Measurements from ENCODE around the gene LEF1.
"Not testable (repeated sequence)": the region's sequence is repeated elsewhere in the genome, so short reads cannot be mapped to it uniquely, and the experiment has no call there.

The LEF1 gene

GRCh38 chr4:108068442-108068841, 100.3 kb downstream of the LEF1 start:
- Mint-ChIP-seq H3K27ac (no peak overlapping the region), H3K27me3 (peaks cover 1% of the 10 kb centered on the region), H3K9me3 (no peaks in the 10 kb centered on the region), H3K4me1 (ENCODE audit: low read depth) (no peaks in the 10 kb centered on the region), H3K4me3 (no peak overlapping the region), H3K36me3 (ENCODE audit: low read depth) (no peaks in the 10 kb centered on the region)
- intact Hi-C loops (cut with micrococcal nuclease), result no loop called here

- H3K4me3 Mint-ChIP-seq, result no peak overlapping the region
- no peaks in the 10 kb centered on the region for H3K4me1 Mint-ChIP-seq (ENCODE audit: low read depth)
- intact Hi-C loops (cut with micrococcal nuclease), result no loop called here
- H3K27me3 Mint-ChIP-seq, result peaks cover 10% of the 10 kb centered on the region
- H3K9me3 Mint-ChIP-seq, result no peaks in the 10 kb centered on the region
- no peaks in the 10 kb centered on the region for H3K36me3 Mint-ChIP-seq (ENCODE audit: low read depth)
- no peak overlapping the region for H3K27ac Mint-ChIP-seq
These were observed 107.9 kb downstream of the LEF1 start for GRCh38 chr4:108060686-108061321.

GRCh38 chr4:108060164-108060563, 108.6 kb downstream of the LEF1 start:
- H3K27me3 Mint-ChIP-seq, result peaks cover 10% of the 10 kb centered on the region
- H3K9me3 Mint-ChIP-seq, result no peaks in the 10 kb centered on the region
- intact Hi-C loops (cut with micrococcal nuclease), result no loop called here
- no peak overlapping the region for H3K4me3 Mint-ChIP-seq
- no peaks in the 10 kb centered on the region for H3K36me3 Mint-ChIP-seq (ENCODE audit: low read depth)
- no peak overlapping the region for H3K27ac Mint-ChIP-seq
- no peaks in the 10 kb centered on the region for H3K4me1 Mint-ChIP-seq (ENCODE audit: low read depth)

- intact Hi-C loops (cut with micrococcal nuclease), result no loop called here
- H3K9me3 Mint-ChIP-seq, result no peaks in the 10 kb centered on the region
- H3K27me3 Mint-ChIP-seq, result peaks cover 10% of the 10 kb centered on the region
- no peak overlapping the region for H3K4me3 Mint-ChIP-seq
- no peaks in the 10 kb centered on the region for H3K4me1 Mint-ChIP-seq (ENCODE audit: low read depth)
- H3K27ac Mint-ChIP-seq, result no peak overlapping the region
- no peaks in the 10 kb centered on the region for H3K36me3 Mint-ChIP-seq (ENCODE audit: low read depth)
These were observed 109.9 kb downstream of the LEF1 start for GRCh38 chr4:108058685-108059440.

- H3K36me3 Mint-ChIP-seq (ENCODE audit: low read depth), result no peaks in the 10 kb centered on the region
These were observed 112.3 kb downstream of the LEF1 start for GRCh38 chr4:108056418-108056817.

GRCh38 chr4:108055787-108056186, 112.9 kb downstream of the LEF1 start:
- intact Hi-C loops (cut with micrococcal nuclease), result no loop called here
- Mint-ChIP-seq H3K9me3 (no peaks in the 10 kb centered on the region), H3K4me3 (no peak overlapping the region), H3K36me3 (ENCODE audit: low read depth) (no peaks in the 10 kb centered on the region), H3K27ac (no peak overlapping the region), H3K27me3 (peaks cover 1% of the 10 kb centered on the region), H3K4me1 (ENCODE audit: low read depth) (no peaks in the 10 kb centered on the region)

More at GRCh38 chr4:108056418-108056817, 112.3 kb downstream of the LEF1 start:
- Mint-ChIP-seq H3K27me3 (peaks cover 3% of the 10 kb centered on the region), H3K27ac (no peak overlapping the region), H3K4me1 (ENCODE audit: low read depth) (no peaks in the 10 kb centered on the region), H3K9me3 (no peaks in the 10 kb centered on the region), H3K4me3 (no peak overlapping the region)
- intact Hi-C loops (cut with micrococcal nuclease), result no loop called here

- peaks cover 1% of the 10 kb centered on the region for H3K27me3 Mint-ChIP-seq
- H3K4me3 Mint-ChIP-seq, result no peak overlapping the region
- intact Hi-C loops (cut with micrococcal nuclease), result no loop called here
- H3K36me3 Mint-ChIP-seq (ENCODE audit: low read depth), result no peaks in the 10 kb centered on the region
- H3K9me3 Mint-ChIP-seq, result no peaks in the 10 kb centered on the region
- no peak overlapping the region for H3K27ac Mint-ChIP-seq
- H3K4me1 Mint-ChIP-seq (ENCODE audit: low read depth), result no peaks in the 10 kb centered on the region
These were observed 114.6 kb downstream of the LEF1 start for GRCh38 chr4:108054025-108054638.

- no peaks in the 10 kb centered on the region for H3K4me1 Mint-ChIP-seq (ENCODE audit: low read depth)
- no peak overlapping the region for H3K27ac Mint-ChIP-seq
- no peaks in the 10 kb centered on the region for H3K9me3 Mint-ChIP-seq
- intact Hi-C loops (cut with micrococcal nuclease), result no loop called here
- no peak overlapping the region for H3K4me3 Mint-ChIP-seq
- H3K27me3 Mint-ChIP-seq, result peaks cover 1% of the 10 kb centered on the region
- no peaks in the 10 kb centered on the region for H3K36me3 Mint-ChIP-seq (ENCODE audit: low read depth)
These were observed 115.5 kb downstream of the LEF1 start for GRCh38 chr4:108053251-108053711.

GRCh38 chr4:108052558-108053120, 116.1 kb downstream of the LEF1 start:
- Mint-ChIP-seq H3K4me3 (no peak overlapping the region), H3K27me3 (peaks cover 1% of the 10 kb centered on the region), H3K9me3 (no peaks in the 10 kb centered on the region), H3K4me1 (ENCODE audit: low read depth) (no peaks in the 10 kb centered on the region), H3K27ac (no peak overlapping the region), H3K36me3 (ENCODE audit: low read depth) (no peaks in the 10 kb centered on the region)
- intact Hi-C loops (cut with micrococcal nuclease), result no loop called here

GRCh38 chr4:108051343-108051742, 117.4 kb downstream of the LEF1 start:
- no peak overlapping the region for H3K27ac Mint-ChIP-seq

GRCh38 chr4:108050166-108051111, 118.3 kb downstream of the LEF1 start:
- H3K36me3 Mint-ChIP-seq (ENCODE audit: low read depth); H3K9me3 Mint-ChIP-seq; H3K4me3 Mint-ChIP-seq; H3K27ac Mint-ChIP-seq; H3K4me1 Mint-ChIP-seq (ENCODE audit: low read depth); intact Hi-C loops (cut with micrococcal nuclease); H3K27me3 Mint-ChIP-seq: not testable (repeated sequence)

More at GRCh38 chr4:108051343-108051742, 117.4 kb downstream of the LEF1 start:
- Mint-ChIP-seq H3K4me1 (ENCODE audit: low read depth) (no peaks in the 10 kb centered on the region), H3K9me3 (no peaks in the 10 kb centered on the region), H3K4me3 (no peak overlapping the region), H3K27me3 (peaks cover 1% of the 10 kb centered on the region), H3K36me3 (ENCODE audit: low read depth) (no peaks in the 10 kb centered on the region)
- intact Hi-C loops (cut with micrococcal nuclease), result no loop called here

GRCh38 chr4:108049406-108049805, 119.3 kb downstream of the LEF1 start:
- Mint-ChIP-seq H3K36me3 (ENCODE audit: low read depth) (no peaks in the 10 kb centered on the region), H3K27me3 (peaks cover 1% of the 10 kb centered on the region), H3K4me1 (ENCODE audit: low read depth) (no peaks in the 10 kb centered on the region), H3K9me3 (no peaks in the 10 kb centered on the region), H3K4me3 (no peak overlapping the region), H3K27ac (no peak overlapping the region)
- intact Hi-C loops (cut with micrococcal nuclease), result no loop called here

- Mint-ChIP-seq H3K4me1 (ENCODE audit: low read depth) (no peaks in the 10 kb centered on the region), H3K27me3 (peaks cover 1% of the 10 kb centered on the region), H3K9me3 (no peaks in the 10 kb centered on the region), H3K36me3 (ENCODE audit: low read depth) (no peaks in the 10 kb centered on the region), H3K4me3 (no peak overlapping the region), H3K27ac (no peak overlapping the region)
- intact Hi-C loops (cut with micrococcal nuclease), result no loop called here
These were observed 119.7 kb downstream of the LEF1 start for GRCh38 chr4:108048997-108049396.
